ENCODE measurements around the gene SORCS2.
A peak's percentile ranks its signal among the peaks of the same experiment; 100 is the strongest.

SORCS2 gene

GRCh38 chr4:7192252-7193029, at the start of gene SORCS2:
Gene SORCS2 (plus strand): TSS chr4:7192538.
- DNase-seq (ENCODE audit: extremely low read depth, low read depth), result no peak
- TF ChIP-seq CTCF (IDR thresholded peaks at IDR 0.05; ENCODE audit: low read depth, low read length), result peak; percentile 34

GRCh38 chr4:7144374-7145290, 47.7 kb upstream of the SORCS2 start:
- DNase-seq (ENCODE audit: extremely low read depth, low read depth), result no peak
- TF ChIP-seq CTCF (IDR thresholded peaks at IDR 0.05; ENCODE audit: low read depth, low read length), result no peak

- DNase-seq (ENCODE audit: extremely low read depth, low read depth), result no peak
- no peak for TF ChIP-seq CTCF (IDR thresholded peaks at IDR 0.05; ENCODE audit: low read depth, low read length)
Observed at GRCh38 chr4:7145291-7145934, 46.9 kb upstream of the SORCS2 start.

GRCh38 chr4:7146059-7146785, 46.1 kb upstream of the SORCS2 start:
- no peak for DNase-seq (ENCODE audit: extremely low read depth, low read depth)
- no peak for TF ChIP-seq CTCF (IDR thresholded peaks at IDR 0.05; ENCODE audit: low read depth, low read length)

- DNase-seq (ENCODE audit: extremely low read depth, low read depth), result no peak
- no peak for TF ChIP-seq CTCF (IDR thresholded peaks at IDR 0.05; ENCODE audit: low read depth, low read length)
Observed at GRCh38 chr4:7146786-7147115, 45.6 kb upstream of the SORCS2 start.

- no peak for DNase-seq (ENCODE audit: extremely low read depth, low read depth)
- TF ChIP-seq CTCF (IDR thresholded peaks at IDR 0.05; ENCODE audit: low read depth, low read length), result no peak
Observed at GRCh38 chr4:7147261-7147660, 45.1 kb upstream of the SORCS2 start.

Measured in AG09319 (cell line).